KMS-11 (cell line): ENCODE data around the gene DCLRE1C.
A peak's percentile ranks its signal among the peaks of the same experiment; 100 is the strongest.

Experiments used
- H2AFZ ChIP-seq: fragments of 200-600 bp; sonication (generic); 2 replicates; pipeline ENCODE4 v1.6.1; 2016; ENCODE audit warnings: antibody characterized with exemption, mixed run types, low read depth
- H3K27ac ChIP-seq: fragments of 200-600 bp; sonication (generic); 2 replicates; pipeline ENCODE4 v1.6.1; 2016; ENCODE audit warnings: mild to moderate bottlenecking, mixed run types
- H3K27me3 ChIP-seq: fragments of 200-600 bp; sonication (generic); 2 replicates; pipeline ENCODE4 v1.6.1; 2017; ENCODE audit warnings: mild to moderate bottlenecking, low read depth, mixed run types, moderate library complexity; ENCODE audit not compliant: insufficient read depth
- H3K36me3 ChIP-seq: fragments of 200-600 bp; sonication (generic); 2 replicates; pipeline ENCODE4 v1.6.1; 2017; ENCODE audit warnings: mild to moderate bottlenecking, mixed run types; ENCODE audit not compliant: insufficient read depth
- H3K4me1 ChIP-seq: fragments of 200-600 bp; sonication (generic); 2 replicates; pipeline ENCODE4 v1.6.1; 2016; ENCODE audit warnings: mild to moderate bottlenecking, low read depth, mixed run types; ENCODE audit not compliant: poor library complexity, severe bottlenecking
- H3K4me2 ChIP-seq: fragments of 200-600 bp; sonication (generic); 2 replicates; pipeline ENCODE4 v1.7.0; 2016; ENCODE audit warnings: mild to moderate bottlenecking, mixed run types
- H3K4me3 ChIP-seq: fragments of 200-600 bp; sonication (generic); IDR thresholded peaks from 2 replicates; pipeline ENCODE4 v1.6.1; 2017; ENCODE audit warnings: low read depth, low read length, mixed read lengths; ENCODE audit not compliant: insufficient read depth
- H3K79me2 ChIP-seq: fragments of 200-600 bp; sonication (generic); 2 replicates; pipeline ENCODE4 v1.6.1; 2016; ENCODE audit warnings: low read depth, mixed run types; ENCODE audit not compliant: insufficient read depth
- H3K9ac ChIP-seq: fragments of 200-600 bp; sonication (generic); 2 replicates; pipeline ENCODE4 v1.6.1; 2016; ENCODE audit warnings: mild to moderate bottlenecking, mixed run types
- H4K20me1 ChIP-seq: fragments of 200-600 bp; sonication (generic); 2 replicates; pipeline ENCODE4 v1.6.1; 2016; ENCODE audit warnings: mild to moderate bottlenecking, mixed run types; ENCODE audit not compliant: insufficient read depth
- TF ChIP-seq, protein P1 (sequence below): fragments of 200-600 bp; sonication (generic); conservative IDR thresholded peaks from 2 replicates; pipeline ENCODE4 v1.6.1; 2017; ENCODE audit warnings: low read depth, mild to moderate bottlenecking, antibody characterized with exemption, low read length, moderate library complexity, mixed read lengths

DCLRE1C gene

DNA sequence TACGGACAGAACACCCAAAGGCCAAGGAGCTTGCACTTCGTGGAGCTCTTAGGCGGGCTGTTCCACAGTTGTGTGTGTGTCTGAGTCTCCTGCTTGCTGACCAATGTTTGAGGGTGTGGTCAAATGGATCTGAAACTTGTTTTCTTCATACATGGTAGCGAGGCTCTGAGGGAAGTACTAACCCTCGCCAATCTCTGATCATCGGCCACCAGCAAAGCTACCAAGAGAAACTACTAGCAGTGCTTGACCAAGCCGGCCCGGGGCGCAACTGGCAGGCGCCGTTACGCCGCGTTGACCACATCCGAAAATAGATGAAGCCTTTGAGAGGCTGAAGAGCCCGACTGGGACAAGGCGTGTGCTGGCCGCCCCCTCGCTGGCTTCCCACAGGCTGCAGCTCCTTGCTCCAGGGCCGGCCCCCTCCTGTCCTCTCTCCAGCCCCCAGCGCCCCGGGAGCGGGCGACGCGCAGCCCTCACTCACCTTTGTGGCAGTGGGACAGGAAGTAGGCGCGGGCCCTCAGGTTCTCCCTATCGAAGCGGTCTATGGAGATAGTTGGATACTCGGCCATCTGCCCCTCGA lies 384 bp downstream of the DCLRE1C start:
- H3K27ac ChIP-seq: peak overlapping the region; percentile 91

DNA sequence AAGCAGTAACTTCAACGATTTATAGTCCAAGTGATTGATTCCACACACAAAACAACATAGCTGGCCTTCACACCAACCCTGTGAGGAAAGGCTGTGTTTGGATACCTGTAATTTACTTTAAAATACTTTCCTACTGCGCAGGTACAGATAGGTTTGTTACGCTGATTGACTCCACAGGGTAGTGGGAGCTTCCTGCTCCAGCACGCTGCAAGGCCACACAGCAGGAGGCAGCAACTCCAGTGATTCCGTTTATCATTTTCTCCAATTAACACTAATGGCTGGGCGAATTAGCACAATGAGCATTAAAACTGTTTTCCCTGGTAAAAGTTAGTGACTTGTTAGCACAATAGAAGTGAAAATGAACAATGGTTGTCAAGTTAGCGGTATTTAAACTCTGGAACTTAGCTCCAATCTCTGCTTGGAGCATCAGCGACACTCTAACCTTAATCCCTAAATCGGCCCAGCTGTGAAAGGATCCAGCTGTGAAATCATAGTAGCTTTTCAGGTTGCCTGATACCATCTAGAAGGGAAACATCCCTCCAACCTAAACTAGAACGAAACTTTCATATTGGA lies 959 bp downstream of the DCLRE1C start:
- Histone ChIP-seq H3K9ac (peak overlapping the region; percentile 83), H3K4me2 (peak overlapping the region; percentile 84), H3K4me1 (peaks cover 47% of the 10 kb centered on the region), H3K27me3 (no peaks in the 10 kb centered on the region), H3K79me2 (peaks cover 58% of the 10 kb centered on the region), H4K20me1 (no peaks in the 10 kb centered on the region), H2AFZ (peak overlapping the region; percentile 70; the same call in 1 of the 2 replicates), H3K27ac (peak overlapping the region; percentile 91), H3K36me3 (no peaks in the 10 kb centered on the region; the same call in 1 of the 2 replicates), H3K4me3 (no peak overlapping the region)
- TF ChIP-seq, protein P1, sequence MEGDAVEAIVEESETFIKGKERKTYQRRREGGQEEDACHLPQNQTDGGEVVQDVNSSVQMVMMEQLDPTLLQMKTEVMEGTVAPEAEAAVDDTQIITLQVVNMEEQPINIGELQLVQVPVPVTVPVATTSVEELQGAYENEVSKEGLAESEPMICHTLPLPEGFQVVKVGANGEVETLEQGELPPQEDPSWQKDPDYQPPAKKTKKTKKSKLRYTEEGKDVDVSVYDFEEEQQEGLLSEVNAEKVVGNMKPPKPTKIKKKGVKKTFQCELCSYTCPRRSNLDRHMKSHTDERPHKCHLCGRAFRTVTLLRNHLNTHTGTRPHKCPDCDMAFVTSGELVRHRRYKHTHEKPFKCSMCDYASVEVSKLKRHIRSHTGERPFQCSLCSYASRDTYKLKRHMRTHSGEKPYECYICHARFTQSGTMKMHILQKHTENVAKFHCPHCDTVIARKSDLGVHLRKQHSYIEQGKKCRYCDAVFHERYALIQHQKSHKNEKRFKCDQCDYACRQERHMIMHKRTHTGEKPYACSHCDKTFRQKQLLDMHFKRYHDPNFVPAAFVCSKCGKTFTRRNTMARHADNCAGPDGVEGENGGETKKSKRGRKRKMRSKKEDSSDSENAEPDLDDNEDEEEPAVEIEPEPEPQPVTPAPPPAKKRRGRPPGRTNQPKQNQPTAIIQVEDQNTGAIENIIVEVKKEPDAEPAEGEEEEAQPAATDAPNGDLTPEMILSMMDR: no peak

More for the DNA sequence above, 384 bp downstream of the DCLRE1C start:
- no peaks in the 10 kb centered on the region for H3K27me3 ChIP-seq
- H3K9ac ChIP-seq: peak overlapping the region; percentile 83
- H3K36me3 ChIP-seq: no peaks in the 10 kb centered on the region; the same call in 1 of the 2 replicates
- no peaks in the 10 kb centered on the region for H4K20me1 ChIP-seq
- peaks cover 52% of the 10 kb centered on the region for H3K79me2 ChIP-seq
- TF ChIP-seq, protein P1: no peak
- peak overlapping the region; percentile 70 for H2AFZ ChIP-seq
- peak overlapping the region; percentile 84 for H3K4me2 ChIP-seq
- H3K4me1 ChIP-seq: peaks cover 49% of the 10 kb centered on the region
- no peak overlapping the region for H3K4me3 ChIP-seq

DNA sequence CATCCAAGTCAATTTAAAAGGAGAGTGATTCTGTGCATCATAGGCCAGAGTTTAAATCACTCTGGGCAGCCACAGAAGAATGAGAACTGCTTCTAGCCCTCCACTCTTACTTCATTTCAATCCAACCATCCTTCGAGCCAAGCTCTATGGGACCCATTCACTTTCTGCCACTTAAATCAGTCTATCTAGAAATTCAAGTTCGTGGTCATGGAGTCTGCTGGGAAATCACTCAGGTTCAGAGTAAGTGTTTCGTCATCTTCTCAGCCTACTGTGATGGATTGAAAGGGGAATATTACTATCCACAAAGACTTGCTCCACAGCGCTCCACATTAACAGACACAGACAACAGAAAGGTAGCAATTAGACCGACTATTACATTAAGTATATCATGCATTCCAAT lies 4.6 kb downstream of the DCLRE1C start:
- Histone ChIP-seq H3K27me3 (no peaks in the 10 kb centered on the region), H3K36me3 (peaks cover 6% of the 10 kb centered on the region; the same call in 1 of the 2 replicates), H3K4me1 (peaks cover 24% of the 10 kb centered on the region), H3K4me3 (no peak overlapping the region), H4K20me1 (no peaks in the 10 kb centered on the region), H3K79me2 (peaks cover 81% of the 10 kb centered on the region), H2AFZ (no peak overlapping the region), H3K4me2 (no peak overlapping the region), H3K9ac (no peak overlapping the region), H3K27ac (no peak overlapping the region)
- TF ChIP-seq, protein P1: no peak

DNA sequence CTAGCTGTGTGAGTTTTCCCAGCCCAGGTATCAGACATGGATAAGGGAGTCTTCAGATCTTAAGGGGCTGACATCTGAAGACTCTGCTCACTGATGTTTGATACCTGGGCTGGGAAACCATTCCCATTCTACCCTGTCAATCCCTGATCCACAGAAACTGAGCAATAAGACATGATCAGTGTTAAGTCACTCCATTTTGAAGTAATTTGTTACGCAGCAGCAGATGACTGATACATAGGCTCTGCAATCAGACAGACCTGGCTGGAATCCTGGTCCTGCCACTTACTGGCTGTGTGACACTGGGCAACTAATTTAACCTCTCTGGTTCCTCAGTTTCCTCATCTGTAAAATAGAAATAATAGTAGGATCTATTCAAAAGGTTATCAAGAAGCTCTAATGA lies 6.6 kb downstream of the DCLRE1C start:
- H3K27ac ChIP-seq: no peak overlapping the region
- no peak overlapping the region for H3K4me3 ChIP-seq
- peaks cover 69% of the 10 kb centered on the region for H3K79me2 ChIP-seq
- H3K27me3 ChIP-seq: no peaks in the 10 kb centered on the region
- no peak overlapping the region for H3K4me2 ChIP-seq
- peaks cover 16% of the 10 kb centered on the region for H3K4me1 ChIP-seq
- TF ChIP-seq, protein P1: no peak
- no peaks in the 10 kb centered on the region for H4K20me1 ChIP-seq
- peaks cover 14% of the 10 kb centered on the region; the same call in 1 of the 2 replicates for H3K36me3 ChIP-seq
- H3K9ac ChIP-seq: no peak overlapping the region
- H2AFZ ChIP-seq: no peak overlapping the region
